Measurements from ENCODE around the gene S1PR3. TPM values are rescaled to one million over a fixed set of nuclear protein-coding genes. Genes with fewer than 3 reads are reported as not detected.

The S1PR3 gene
- total and polyA plus RNA-seq, 4 donors, result 1.4 to 4.5 (median 2.9) TPM

- TF ChIP-seq ATF3 (IDR thresholded peaks at IDR 0.05) (no peak), NR2F2 (IDR thresholded peaks at IDR 0.05) (no peak), RXRA (IDR thresholded peaks at IDR 0.05) (no peak), RAD21 (IDR thresholded peaks at IDR 0.05) (no peak), EGR1 (IDR thresholded peaks at IDR 0.05; ENCODE audit: low read depth in 2 of 2) (no peak)
Measured at GRCh38 chr9:89006267-89006666, 15.0 kb downstream of the S1PR3 start (continued).

- no peak overlapping the region for H3K9ac ChIP-seq (ENCODE audit: low read depth in 1 of 2, low read length in 2 of 2)
- no peak for DNase-seq (ENCODE audit: low spot score)
Measured at GRCh38 chr9:89006996-89007967, 16.0 kb downstream of the S1PR3 start.

More at GRCh38 chr9:89006996-89007967, 16.0 kb downstream of the S1PR3 start:
- peaks cover 0 to 1% (median 0%) of the 10 kb centered on the region in 4 donors for H3K27me3 ChIP-seq (ENCODE audit: control insufficient read depth in 4 of 4, insufficient read depth in 4 of 4, low read length in 3 of 4)
- no peak overlapping the region for H3K27ac ChIP-seq (ENCODE audit: low read depth in 1 of 2, low read length in 2 of 2)
- no peaks in the 10 kb centered on the region for H3K9me3 ChIP-seq (ENCODE audit: control insufficient read depth in 4 of 4, low read length in 3 of 4)
- no peaks in the 10 kb centered on the region for H3K4me1 ChIP-seq (ENCODE audit: control insufficient read depth in 4 of 4, insufficient read depth in 4 of 4, low read length in 3 of 4)
- H3K36me3 ChIP-seq (ENCODE audit: control insufficient read depth in 4 of 4, insufficient read depth in 3 of 4, low read depth in 1 of 4, low read length in 3 of 4), result no peaks in the 10 kb centered on the region
- 73% methylated on average over 9 of the region's 9 CpGs for WGBS
- H3K4me3 ChIP-seq (ENCODE audit: low read depth in 1 of 3, low read length in 3 of 3), result no peak overlapping the region
- TF ChIP-seq FOXA2 (IDR thresholded peaks at IDR 0.05), result no peak
- no peak for TF ChIP-seq JUND (IDR thresholded peaks at IDR 0.05)
- no peak for TF ChIP-seq NR2F2 (IDR thresholded peaks at IDR 0.05)
- no peak for TF ChIP-seq RAD21 (IDR thresholded peaks at IDR 0.05)
- no peak for TF ChIP-seq REST (IDR thresholded peaks at IDR 0.05)
- no peak for TF ChIP-seq FOXA1 (IDR thresholded peaks at IDR 0.05)
- TF ChIP-seq ATF3 (IDR thresholded peaks at IDR 0.05), result no peak
- no peak for TF ChIP-seq ZBTB33 (IDR thresholded peaks at IDR 0.05)
- TF ChIP-seq TAF1 (conservative IDR thresholded peaks at IDR 0.05), result no peak
- no peak for TF ChIP-seq HNF4A (conservative IDR thresholded peaks at IDR 0.05)
- no peak for TF ChIP-seq GABPA (IDR thresholded peaks at IDR 0.05 in 1 of 2, conservative IDR thresholded peaks at IDR 0.05 in 1 of 2)
- TF ChIP-seq RXRA (IDR thresholded peaks at IDR 0.05), result no peak
- TF ChIP-seq EGR1 (IDR thresholded peaks at IDR 0.05; ENCODE audit: low read depth in 2 of 2), result no peak
- TF ChIP-seq HNF4G (IDR thresholded peaks at IDR 0.05), result no peak
- TF ChIP-seq YY1 (IDR thresholded peaks at IDR 0.05), result no peak
- no peak for TF ChIP-seq MAX (IDR thresholded peaks at IDR 0.05)
- TF ChIP-seq SP1 (IDR thresholded peaks at IDR 0.05), result no peak
- no peak for TF ChIP-seq CTCF (IDR thresholded peaks at IDR 0.05; ENCODE audit: low read depth, low read length, missing input control)
